Fibroblast of skin of left biceps (primary cell): ENCODE data around the gene MYO3A.
"Not testable (repeated sequence)": the region's sequence is repeated elsewhere in the genome, so short reads cannot be mapped to it uniquely, and the experiment has no call there.

ENCODE experiments used
- DNase-seq, 2 experiments: peaks; one replicate each; pipeline ENCODE4 v3.0.0-alpha.2; 2013; ENCODE audit warnings: low read depth in 2 of 2

MYO3A gene

GRCh38 chr10:26081459-26081858, 147.4 kb downstream of the MYO3A start:
- no peak for DNase-seq

- DNase-seq = no peak
Measured at GRCh38 chr10:26085549-26085948, 151.5 kb downstream of the MYO3A start.

- DNase-seq = no peak
Measured at GRCh38 chr10:26087666-26088065, 153.6 kb downstream of the MYO3A start.

GRCh38 chr10:26090026-26090425, 156.0 kb downstream of the MYO3A start:
- no peak for DNase-seq

- DNase-seq = no peak
Measured at GRCh38 chr10:26090762-26091161, 156.7 kb downstream of the MYO3A start.

GRCh38 chr10:26093229-26093628, 159.2 kb downstream of the MYO3A start:
- DNase-seq = no peak

GRCh38 chr10:26095781-26096180, 161.8 kb downstream of the MYO3A start:
- no peak for DNase-seq

- DNase-seq = not testable (repeated sequence)
Measured at GRCh38 chr10:26097549-26097948, 163.5 kb downstream of the MYO3A start.

- DNase-seq = peak; percentile 32 to 33
Measured at GRCh38 chr10:26112532-26112931, 178.5 kb downstream of the MYO3A start.

GRCh38 chr10:26138613-26139012, 204.6 kb downstream of the MYO3A start:
- no peak for DNase-seq

- DNase-seq = no peak
Measured at GRCh38 chr10:26156019-26156418, 222.0 kb downstream of the MYO3A start.

GRCh38 chr10:26157734-26158133, 223.7 kb downstream of the MYO3A start:
- DNase-seq = no peak

GRCh38 chr10:26169466-26169865, 235.4 kb downstream of the MYO3A start:
- DNase-seq = no peak

- DNase-seq = no peak
Measured at GRCh38 chr10:26172131-26172530, 238.1 kb downstream of the MYO3A start.

GRCh38 chr10:26173837-26174236, 239.8 kb downstream of the MYO3A start:
- DNase-seq = no peak

GRCh38 chr10:26177341-26177740, 243.3 kb downstream of the MYO3A start:
- no peak for DNase-seq

- no peak for DNase-seq
Measured at GRCh38 chr10:26194275-26194674, 260.2 kb downstream of the MYO3A start.

- no peak for DNase-seq
Measured at GRCh38 chr10:26197248-26197647, 263.2 kb downstream of the MYO3A start.

GRCh38 chr10:26198119-26198518, 264.1 kb downstream of the MYO3A start:
- no peak for DNase-seq

- DNase-seq = no peak
Measured at GRCh38 chr10:26199841-26200240, 265.8 kb downstream of the MYO3A start.

GRCh38 chr10:26205223-26205622, 271.2 kb downstream of the MYO3A start:
- no peak for DNase-seq

GRCh38 chr10:26211781-26212444, 277.9 kb downstream of the MYO3A start:
- no peak for DNase-seq

GRCh38 chr10:26212511-26212910, 278.5 kb downstream of the MYO3A start:
- no peak for DNase-seq

- DNase-seq = no peak
Measured at GRCh38 chr10:26213157-26213800, 279.2 kb downstream of the MYO3A start.
